Measurements from ENCODE around the gene MAST4.

MAST4 gene

DNA sequence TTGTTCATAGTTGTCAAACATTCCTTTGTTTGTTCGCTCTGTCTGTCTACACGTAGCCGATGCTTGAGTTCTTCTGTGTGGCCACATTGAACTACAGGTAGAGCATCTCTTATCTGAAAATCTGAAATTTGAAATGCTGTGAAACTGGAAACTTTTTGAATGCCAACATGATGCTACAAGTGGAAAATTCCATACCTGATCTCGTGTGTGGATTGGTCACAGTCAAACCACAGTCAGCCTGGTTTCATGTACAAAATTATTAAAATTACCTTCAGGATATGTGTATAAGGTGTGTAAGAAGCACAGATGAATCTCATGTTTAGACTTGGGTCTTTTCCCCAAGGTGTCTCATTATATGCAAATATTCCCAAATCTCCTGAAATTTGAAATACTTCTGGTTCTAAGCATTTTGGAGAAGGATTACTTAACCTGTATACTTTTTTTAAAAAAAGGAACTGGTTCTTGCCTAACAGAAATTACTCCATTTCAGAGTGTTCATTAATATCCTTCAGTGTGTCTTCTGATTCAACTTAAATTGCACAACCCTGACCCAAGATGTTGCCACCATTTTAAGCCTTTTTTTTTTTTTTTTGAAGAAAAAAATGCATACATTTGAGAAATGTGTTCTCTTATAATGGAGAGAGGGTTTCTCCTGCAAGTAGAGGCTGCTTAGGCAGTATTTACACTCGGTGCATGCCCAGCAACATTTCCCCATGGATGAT is 254.3 kb downstream of the MAST4 start:
- TF ChIP-seq, protein P1, sequence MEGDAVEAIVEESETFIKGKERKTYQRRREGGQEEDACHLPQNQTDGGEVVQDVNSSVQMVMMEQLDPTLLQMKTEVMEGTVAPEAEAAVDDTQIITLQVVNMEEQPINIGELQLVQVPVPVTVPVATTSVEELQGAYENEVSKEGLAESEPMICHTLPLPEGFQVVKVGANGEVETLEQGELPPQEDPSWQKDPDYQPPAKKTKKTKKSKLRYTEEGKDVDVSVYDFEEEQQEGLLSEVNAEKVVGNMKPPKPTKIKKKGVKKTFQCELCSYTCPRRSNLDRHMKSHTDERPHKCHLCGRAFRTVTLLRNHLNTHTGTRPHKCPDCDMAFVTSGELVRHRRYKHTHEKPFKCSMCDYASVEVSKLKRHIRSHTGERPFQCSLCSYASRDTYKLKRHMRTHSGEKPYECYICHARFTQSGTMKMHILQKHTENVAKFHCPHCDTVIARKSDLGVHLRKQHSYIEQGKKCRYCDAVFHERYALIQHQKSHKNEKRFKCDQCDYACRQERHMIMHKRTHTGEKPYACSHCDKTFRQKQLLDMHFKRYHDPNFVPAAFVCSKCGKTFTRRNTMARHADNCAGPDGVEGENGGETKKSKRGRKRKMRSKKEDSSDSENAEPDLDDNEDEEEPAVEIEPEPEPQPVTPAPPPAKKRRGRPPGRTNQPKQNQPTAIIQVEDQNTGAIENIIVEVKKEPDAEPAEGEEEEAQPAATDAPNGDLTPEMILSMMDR (IDR thresholded peaks at IDR 0.05; ENCODE audit: low read depth, low read length), result no peak
- H3K4me3 ChIP-seq (ENCODE audit: low read depth, low read length), result no peak overlapping the region

DNA sequence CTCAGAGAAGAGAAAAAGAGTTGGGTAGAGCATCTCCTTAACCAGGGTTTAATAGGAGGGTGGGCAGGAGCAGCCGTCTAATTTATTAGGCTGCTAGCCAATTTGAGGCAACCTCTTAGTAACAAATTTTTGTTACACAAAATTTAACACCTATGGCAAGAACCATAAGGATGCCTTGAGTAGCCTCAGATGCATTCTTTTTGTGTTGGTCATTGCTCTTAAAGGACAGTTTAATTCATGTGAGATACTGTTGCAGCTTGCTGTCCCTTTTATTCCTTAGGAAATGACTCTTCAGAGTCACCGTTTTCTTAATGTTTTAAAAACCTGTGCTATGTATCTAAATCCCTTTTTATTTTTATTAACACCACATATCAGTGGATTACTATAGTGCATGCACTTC is 255.1 kb downstream of the MAST4 start:
- no peak overlapping the region for H3K4me3 ChIP-seq (ENCODE audit: low read depth, low read length)
- TF ChIP-seq, protein P1 (IDR thresholded peaks at IDR 0.05; ENCODE audit: low read depth, low read length), result no peak

GRCh38 chr5:66854416-66854815 is 258.2 kb downstream of the MAST4 start:
- H3K4me3 ChIP-seq (ENCODE audit: low read depth, low read length), result no peak overlapping the region
- TF ChIP-seq, protein P1 (IDR thresholded peaks at IDR 0.05; ENCODE audit: low read depth, low read length), result no peak

GRCh38 chr5:66856041-66856805 is 260.0 kb downstream of the MAST4 start:
- no peak overlapping the region for H3K4me3 ChIP-seq (ENCODE audit: low read depth, low read length)
- TF ChIP-seq, protein P1 (IDR thresholded peaks at IDR 0.05; ENCODE audit: low read depth, low read length), result no peak

DNA sequence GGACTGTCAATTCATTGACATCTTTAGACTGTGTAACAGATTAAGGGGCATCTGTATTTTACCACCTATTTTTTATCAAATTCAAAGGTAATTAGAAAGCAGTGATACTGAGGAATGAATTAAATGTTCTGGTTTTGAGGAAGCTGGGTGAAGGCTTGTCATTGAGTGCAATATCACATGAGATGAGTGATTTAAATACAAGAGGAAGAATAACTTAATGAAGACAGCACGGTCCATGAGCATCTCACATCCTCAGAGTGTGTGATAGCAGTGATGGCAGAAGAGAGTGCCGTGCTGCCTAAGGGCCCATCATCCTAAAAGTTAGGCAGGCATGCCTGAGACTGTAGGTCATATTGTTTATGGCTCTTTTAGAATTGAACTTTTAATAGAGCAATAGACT is 263.3 kb downstream of the MAST4 start:
- TF ChIP-seq, protein P1 (IDR thresholded peaks at IDR 0.05; ENCODE audit: low read depth, low read length), result no peak
- no peak overlapping the region for H3K4me3 ChIP-seq (ENCODE audit: low read depth, low read length)

- H3K4me3 ChIP-seq (ENCODE audit: low read depth, low read length), result no peak overlapping the region
- TF ChIP-seq, protein P1 (IDR thresholded peaks at IDR 0.05; ENCODE audit: low read depth, low read length), result no peak
Measured at GRCh38 chr5:66860199-66860975, 264.2 kb downstream of the MAST4 start.

Data from WI38 (cell line).